CD4-positive, CD25-positive, alpha-beta regulatory T cell (primary cell): ENCODE measurements around the gene KCNIP3. TPM values are rescaled to one million over a fixed set of nuclear protein-coding genes. Genes with fewer than 3 reads are reported as not detected.

ENCODE experiments used
- ATAC-seq, 2 donors: fragments of 150-1000 bp; cut with Tn5 transposase; one replicate each; pipeline ENCODE4 v1.10.0; 2021; ENCODE audit warnings: low read depth in 2 of 2, moderate number of reproducible peaks in 2 of 2, moderate library complexity in 1 of 2
- DNase-seq, 3 donors: peaks; one replicate each; pipeline versions ENCODE4 v3.0.0 to v3.0.0-alpha.2; 2012 to 2022; ENCODE audit warnings: mixed read lengths in 1 of 3
- H3K27ac ChIP-seq: one replicate; pipeline ENCODE4 v1.7.0; 2013; ENCODE audit warnings: mild to moderate bottlenecking, low read length; ENCODE audit not compliant: insufficient read depth, poor library complexity, severe bottlenecking
- H3K27me3 ChIP-seq: one replicate; pipeline ENCODE4 v1.7.0; 2013; ENCODE audit warnings: low read length; ENCODE audit not compliant: control insufficient read depth, insufficient read depth
- H3K36me3 ChIP-seq: one replicate; pipeline ENCODE4 v1.7.0; 2013; ENCODE audit warnings: mild to moderate bottlenecking, low read length, moderate library complexity; ENCODE audit not compliant: control insufficient read depth, insufficient read depth
- H3K4me1 ChIP-seq: 2 replicates; pipeline ENCODE4 v1.7.0; 2013; ENCODE audit warnings: mild to moderate bottlenecking, low read length; ENCODE audit not compliant: insufficient read depth, control insufficient read depth, poor library complexity, severe bottlenecking
- H3K4me3 ChIP-seq: one replicate; pipeline ENCODE4 v1.7.0; 2013; ENCODE audit warnings: low read depth, mild to moderate bottlenecking, low read length, moderate library complexity
- H3K9me3 ChIP-seq, 2 experiments: 1 replicate in 1 of 2; 2 replicates in 1 of 2; pipeline ENCODE4 v1.7.0; 2013; ENCODE audit warnings: low read length in 2 of 2, mild to moderate bottlenecking in 1 of 2, moderate library complexity in 1 of 2; ENCODE audit not compliant: control insufficient read depth in 2 of 2
- H3K27ac Mint-ChIP-seq, 3 donors: one replicate each; pipeline ENCODE4 v1.8.0; 2020 to 2022; ENCODE audit warnings: mild to moderate bottlenecking in 3 of 3, mixed read lengths in 3 of 3, moderate library complexity in 2 of 3
- H3K27me3 Mint-ChIP-seq: one replicate; pipeline ENCODE4 v1.8.0; 2022; ENCODE audit warnings: mild to moderate bottlenecking, mixed read lengths
- H3K36me3 Mint-ChIP-seq: one replicate; pipeline ENCODE4 v1.8.0; 2020; ENCODE audit warnings: mixed read lengths
- H3K4me1 Mint-ChIP-seq, 4 donors: one replicate each; pipeline ENCODE4 v1.8.0; 2020 to 2022; ENCODE audit warnings: mixed read lengths in 4 of 4, mild to moderate bottlenecking in 1 of 4
- H3K4me3 Mint-ChIP-seq, 4 donors: one replicate each; pipeline ENCODE4 v1.8.0; 2020 to 2022; ENCODE audit warnings: mild to moderate bottlenecking in 4 of 4, mixed read lengths in 4 of 4, moderate library complexity in 3 of 4
- H3K9me3 Mint-ChIP-seq, 7 donors: one replicate each; pipeline ENCODE4 v1.8.0; 2020 to 2022; ENCODE audit warnings: mixed read lengths in 7 of 7, mild to moderate bottlenecking in 3 of 7, moderate library complexity in 2 of 7
- polyA plus RNA-seq, 4 donors: library from polyadenylated mRNA; unstranded; fragments of 300-500 nt; fragmentation: Illumina TruSeq; gene quantifications; one replicate each; pipeline ENCODE4 v1.2.3, GENCODE V29; 2021
- total RNA-seq: library from RNA; stranded (reverse); gene quantifications from one replicate; pipeline ENCODE4 v1.2.3, GENCODE V29; 2022

The KCNIP3 gene
- total and polyA plus RNA-seq, 5 donors from 2014 or later: not detected

- Histone ChIP-seq H3K27ac (no peak overlapping the region), H3K4me1 (no peaks in the 10 kb centered on the region), H3K9me3 (no peaks in the 10 kb centered on the region), H3K27me3 (no peaks in the 10 kb centered on the region), H3K4me3 (no peak overlapping the region), H3K36me3 (no peaks in the 10 kb centered on the region)
- H3K9me3 Mint-ChIP-seq: no peaks in the 10 kb centered on the region
- no peaks in the 10 kb centered on the region for H3K36me3 Mint-ChIP-seq
- H3K4me3 Mint-ChIP-seq: no peak overlapping the region
- ATAC-seq (peak; percentile 42 to 53), DNase-seq (peak in 2 of 3 donors; percentile 6 to 50)
- peaks cover 5% of the 10 kb centered on the region for H3K27me3 Mint-ChIP-seq
- H3K27ac Mint-ChIP-seq: no peak overlapping the region
- H3K4me1 Mint-ChIP-seq: peaks cover 0 to 2% (median 0%) of the 10 kb centered on the region in 4 donors
Observed at GRCh38 chr2:95389245-95390119, 92.3 kb downstream of the KCNIP3 start.

- Histone ChIP-seq H3K4me3 (no peak overlapping the region), H3K4me1 (no peaks in the 10 kb centered on the region), H3K27ac (no peak overlapping the region), H3K9me3 (no peaks in the 10 kb centered on the region), H3K27me3 (no peaks in the 10 kb centered on the region), H3K36me3 (no peaks in the 10 kb centered on the region)
- Mint-ChIP-seq H3K9me3 (no peaks in the 10 kb centered on the region), H3K27me3 (peaks cover 9% of the 10 kb centered on the region), H3K27ac (no peak overlapping the region), H3K4me3 (no peak overlapping the region), H3K36me3 (no peaks in the 10 kb centered on the region), H3K4me1 (peaks cover 0 to 2% (median 0%) of the 10 kb centered on the region in 4 donors)
- DNase-seq (no peak), ATAC-seq (no peak)
Observed at GRCh38 chr2:95390272-95390880, 93.2 kb downstream of the KCNIP3 start.

GRCh38 chr2:95390881-95391321 lies 93.8 kb downstream of the KCNIP3 start:
- H3K27me3 ChIP-seq: no peaks in the 10 kb centered on the region
- Mint-ChIP-seq H3K4me3 (no peak overlapping the region), H3K4me1 (peaks cover 0 to 2% (median 0%) of the 10 kb centered on the region in 4 donors), H3K27ac (no peak overlapping the region), H3K27me3 (peaks cover 9% of the 10 kb centered on the region), H3K36me3 (no peaks in the 10 kb centered on the region), H3K9me3 (no peaks in the 10 kb centered on the region)
- H3K27ac ChIP-seq: no peak overlapping the region
- DNase-seq (no peak), ATAC-seq (no peak)
- no peak overlapping the region for H3K4me3 ChIP-seq
- no peaks in the 10 kb centered on the region for H3K36me3 ChIP-seq
- no peaks in the 10 kb centered on the region for H3K4me1 ChIP-seq
- H3K9me3 ChIP-seq: no peaks in the 10 kb centered on the region

- DNase-seq (no peak), ATAC-seq (no peak)
- H3K36me3 ChIP-seq: no peaks in the 10 kb centered on the region
- H3K27ac Mint-ChIP-seq: no peak overlapping the region
- H3K4me3 ChIP-seq: no peak overlapping the region
- H3K27ac ChIP-seq: no peak overlapping the region
- H3K4me1 Mint-ChIP-seq: peaks cover 0 to 2% (median 0%) of the 10 kb centered on the region in 4 donors
- H3K4me1 ChIP-seq: no peaks in the 10 kb centered on the region
- H3K4me3 Mint-ChIP-seq: no peak overlapping the region
- peaks cover 9% of the 10 kb centered on the region for H3K27me3 Mint-ChIP-seq
- no peaks in the 10 kb centered on the region for H3K36me3 Mint-ChIP-seq
- H3K9me3 Mint-ChIP-seq: no peaks in the 10 kb centered on the region
- no peaks in the 10 kb centered on the region for H3K9me3 ChIP-seq
- H3K27me3 ChIP-seq: no peaks in the 10 kb centered on the region
Observed at GRCh38 chr2:95391641-95392310, 94.6 kb downstream of the KCNIP3 start.

- no peaks in the 10 kb centered on the region for H3K9me3 ChIP-seq
- peaks cover 0 to 1% (median 0%) of the 10 kb centered on the region in 7 donors for H3K9me3 Mint-ChIP-seq
- no peaks in the 10 kb centered on the region for H3K36me3 ChIP-seq
- H3K4me1 ChIP-seq: no peaks in the 10 kb centered on the region
- H3K36me3 Mint-ChIP-seq: no peaks in the 10 kb centered on the region
- no peak overlapping the region for H3K27ac Mint-ChIP-seq
- ATAC-seq: no peak
- H3K4me3 ChIP-seq: no peak overlapping the region
- peaks cover 0 to 2% (median 0%) of the 10 kb centered on the region in 4 donors for H3K4me1 Mint-ChIP-seq
- DNase-seq: no peak
- H3K27ac ChIP-seq: no peak overlapping the region
- H3K27me3 ChIP-seq: no peaks in the 10 kb centered on the region
- H3K27me3 Mint-ChIP-seq: peaks cover 9% of the 10 kb centered on the region
- no peak overlapping the region for H3K4me3 Mint-ChIP-seq
Observed at GRCh38 chr2:95392320-95392719, 95.2 kb downstream of the KCNIP3 start.

GRCh38 chr2:95392730-95393455 lies 95.7 kb downstream of the KCNIP3 start:
- H3K27ac Mint-ChIP-seq: no peak overlapping the region
- Histone ChIP-seq H3K4me3 (no peak overlapping the region), H3K36me3 (no peaks in the 10 kb centered on the region), H3K4me1 (no peaks in the 10 kb centered on the region), H3K27ac (no peak overlapping the region), H3K9me3 (no peaks in the 10 kb centered on the region), H3K27me3 (no peaks in the 10 kb centered on the region)
- ATAC-seq (no peak), DNase-seq (no peak)
- H3K9me3 Mint-ChIP-seq: peaks cover 0 to 1% (median 0%) of the 10 kb centered on the region in 7 donors
- H3K27me3 Mint-ChIP-seq: peaks cover 9% of the 10 kb centered on the region
- no peak overlapping the region for H3K4me3 Mint-ChIP-seq
- no peaks in the 10 kb centered on the region for H3K36me3 Mint-ChIP-seq
- H3K4me1 Mint-ChIP-seq: peaks cover 0 to 2% (median under 1%) of the 10 kb centered on the region in 4 donors

- peaks cover 9% of the 10 kb centered on the region for H3K27me3 Mint-ChIP-seq
- peaks cover 0 to 4% (median 1%) of the 10 kb centered on the region in 4 donors for H3K4me1 Mint-ChIP-seq
- H3K4me3 Mint-ChIP-seq: no peak overlapping the region
- H3K27ac Mint-ChIP-seq: no peak overlapping the region
- ATAC-seq (no peak), DNase-seq (no peak)
- Histone ChIP-seq H3K27ac (no peak overlapping the region), H3K27me3 (no peaks in the 10 kb centered on the region), H3K9me3 (no peaks in the 10 kb centered on the region), H3K4me1 (no peaks in the 10 kb centered on the region), H3K4me3 (no peak overlapping the region), H3K36me3 (no peaks in the 10 kb centered on the region)
- H3K36me3 Mint-ChIP-seq: no peaks in the 10 kb centered on the region
- H3K9me3 Mint-ChIP-seq: peaks cover 0 to 1% (median 0%) of the 10 kb centered on the region in 7 donors
Observed at GRCh38 chr2:95393901-95394300, 96.8 kb downstream of the KCNIP3 start.
